ENCODE measurements around the gene PCID2.

The PCID2 gene

GRCh38 chr13:113176822-113177221 is 31.6 kb downstream of the PCID2 start:
- no peaks in the 10 kb centered on the region for H4K20me1 ChIP-seq (ENCODE audit: low read depth, low read length)
- no peak for TF ChIP-seq CTCF (IDR thresholded peaks at IDR 0.05; ENCODE audit: insufficient read depth, low read length, poor library complexity, severe bottlenecking)
- no peak for TF ChIP-seq EZH2phosphoT487 (conservative IDR thresholded peaks at IDR 0.05; ENCODE audit: low read length)
- H3K4me2 ChIP-seq (ENCODE audit: low read depth, low read length, poor library complexity, severe bottlenecking), result no peak overlapping the region
- no peak overlapping the region for H3K9ac ChIP-seq (ENCODE audit: low read length)
- H3K27ac ChIP-seq (ENCODE audit: low read depth, low read length), result no peak overlapping the region
- H3K9me3 ChIP-seq (ENCODE audit: insufficient read depth, low read length), result no peaks in the 10 kb centered on the region
- no peak overlapping the region for H2AFZ ChIP-seq (ENCODE audit: low read depth, low read length, severe bottlenecking)
- no peaks in the 10 kb centered on the region for H3K79me2 ChIP-seq (ENCODE audit: insufficient read depth, low read length)
- H3K4me3 ChIP-seq (ENCODE audit: insufficient read depth, low read length, poor library complexity, severe bottlenecking), result no peak overlapping the region
- no peaks in the 10 kb centered on the region for H3K27me3 ChIP-seq (ENCODE audit: low read length)
- no peaks in the 10 kb centered on the region for H3F3A ChIP-seq (ENCODE audit: insufficient read depth)
- no peaks in the 10 kb centered on the region for H3K9me2 ChIP-seq (replicated peaks; ENCODE audit: insufficient read depth, low read length)
- H3K36me3 ChIP-seq (ENCODE audit: low read length), result peaks cover 5% of the 10 kb centered on the region; the same call in 1 of the 2 replicates

DNA sequence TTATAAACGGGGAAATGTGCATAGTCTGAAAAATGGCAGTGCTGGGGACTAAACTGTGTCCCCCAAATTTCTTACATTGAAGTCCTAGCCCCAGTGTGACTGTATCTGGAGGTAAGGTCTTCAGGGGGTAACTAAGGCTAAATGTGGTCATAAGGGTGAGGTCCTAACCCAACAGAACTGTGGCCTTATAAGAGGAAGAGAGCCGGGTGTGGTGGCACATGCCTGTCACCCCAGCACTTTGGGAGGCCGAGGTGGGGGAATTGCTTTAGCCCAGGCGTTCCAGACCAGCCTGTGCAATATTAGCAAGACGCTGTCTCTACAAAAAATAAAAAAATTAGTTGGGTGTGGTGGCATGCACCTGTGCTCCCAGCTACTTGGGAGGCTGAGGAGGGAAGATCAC is 32.2 kb downstream of the PCID2 start:
- Histone ChIP-seq H4K20me1 (ENCODE audit: low read depth, low read length) (no peaks in the 10 kb centered on the region), H3K4me2 (ENCODE audit: low read depth, low read length, poor library complexity, severe bottlenecking) (no peak overlapping the region), H3K27me3 (ENCODE audit: low read length) (no peaks in the 10 kb centered on the region), H3K9ac (ENCODE audit: low read length) (no peak overlapping the region), H3K9me2 (replicated peaks; ENCODE audit: insufficient read depth, low read length) (no peaks in the 10 kb centered on the region), H3K36me3 (ENCODE audit: low read length) (peaks cover 5% of the 10 kb centered on the region; the same call in 1 of the 2 replicates), H3F3A (ENCODE audit: insufficient read depth) (no peaks in the 10 kb centered on the region), H2AFZ (ENCODE audit: low read depth, low read length, severe bottlenecking) (no peak overlapping the region), H3K9me3 (ENCODE audit: insufficient read depth, low read length) (no peaks in the 10 kb centered on the region), H3K27ac (ENCODE audit: low read depth, low read length) (no peak overlapping the region), H3K79me2 (ENCODE audit: insufficient read depth, low read length) (no peaks in the 10 kb centered on the region), H3K4me3 (ENCODE audit: insufficient read depth, low read length, poor library complexity, severe bottlenecking) (no peak overlapping the region)
- TF ChIP-seq EZH2phosphoT487 (conservative IDR thresholded peaks at IDR 0.05; ENCODE audit: low read length) (no peak), CTCF (IDR thresholded peaks at IDR 0.05; ENCODE audit: insufficient read depth, low read length, poor library complexity, severe bottlenecking) (no peak)

- H3K4me2 ChIP-seq (ENCODE audit: low read depth, low read length, poor library complexity, severe bottlenecking), result no peak overlapping the region
- H3K36me3 ChIP-seq (ENCODE audit: low read length), result no peaks in the 10 kb centered on the region
- H2AFZ ChIP-seq (ENCODE audit: low read depth, low read length, severe bottlenecking), result no peak overlapping the region
- H3K4me3 ChIP-seq (ENCODE audit: insufficient read depth, low read length, poor library complexity, severe bottlenecking), result no peak overlapping the region
- H3K9me3 ChIP-seq (ENCODE audit: insufficient read depth, low read length), result no peaks in the 10 kb centered on the region
- no peaks in the 10 kb centered on the region for H4K20me1 ChIP-seq (ENCODE audit: low read depth, low read length)
- no peaks in the 10 kb centered on the region for H3K27me3 ChIP-seq (ENCODE audit: low read length)
- no peak for TF ChIP-seq CTCF (IDR thresholded peaks at IDR 0.05; ENCODE audit: insufficient read depth, low read length, poor library complexity, severe bottlenecking)
- no peak for TF ChIP-seq EZH2phosphoT487 (conservative IDR thresholded peaks at IDR 0.05; ENCODE audit: low read length)
- no peaks in the 10 kb centered on the region for H3K79me2 ChIP-seq (ENCODE audit: insufficient read depth, low read length)
- H3K27ac ChIP-seq (ENCODE audit: low read depth, low read length), result no peak overlapping the region
- H3K9me2 ChIP-seq (replicated peaks; ENCODE audit: insufficient read depth, low read length), result no peaks in the 10 kb centered on the region
- H3K9ac ChIP-seq (ENCODE audit: low read length), result no peak overlapping the region
- no peaks in the 10 kb centered on the region; the same call in 1 of the 2 replicates for H3F3A ChIP-seq (ENCODE audit: insufficient read depth)
Observed at GRCh38 chr13:113172419-113172926, 36.0 kb downstream of the PCID2 start.
